D721Med (cell line): ENCODE measurements around the gene ATP6V1C2.
"Not testable (repeated sequence)": the region's sequence is repeated elsewhere in the genome, so short reads cannot be mapped to it uniquely, and the experiment has no call there.

Source experiments
- DNase-seq: peaks from one replicate; pipeline ENCODE4 v3.0.0; 2011; ENCODE audit warnings: low spot score; ENCODE audit not compliant: insufficient read length
- FAIRE-seq: peaks from 2 replicates; lab custom pipeline; 2011; peaks lifted over from hg19 to GRCh38; lab: Jason Lieb, UNC
- CTCF ChIP-seq: IDR thresholded peaks from 2 replicates; pipeline ENCODE4 v1.5.1; 2012; ENCODE audit warnings: mild to moderate bottlenecking, control low read depth; ENCODE audit not compliant: insufficient read depth; ENCODE audit errors: missing control alignments

Gene ATP6V1C2

GRCh38 chr2:10777842-10778723 lies 56.7 kb downstream of the ATP6V1C2 start:
- FAIRE-seq (no peak), DNase-seq (no peak)
- no peak for TF ChIP-seq CTCF

- FAIRE-seq: no peak
- no peak for DNase-seq
- TF ChIP-seq CTCF: no peak
Observed at GRCh38 chr2:10778724-10779115, 57.3 kb downstream of the ATP6V1C2 start.

GRCh38 chr2:10779776-10780490 lies 58.5 kb downstream of the ATP6V1C2 start:
- DNase-seq (no peak), FAIRE-seq (no peak)
- no peak for TF ChIP-seq CTCF

- no peak for TF ChIP-seq CTCF
- DNase-seq (no peak), FAIRE-seq (no peak)
Observed at GRCh38 chr2:10780491-10780820, 59.0 kb downstream of the ATP6V1C2 start.

GRCh38 chr2:10780821-10781220 lies 59.4 kb downstream of the ATP6V1C2 start:
- FAIRE-seq, DNase-seq: not testable (repeated sequence)

- DNase-seq (no peak), FAIRE-seq (no peak)
- TF ChIP-seq CTCF: no peak
Observed at GRCh38 chr2:10781746-10782145, 60.3 kb downstream of the ATP6V1C2 start.

- no peak for TF ChIP-seq CTCF
Observed at GRCh38 chr2:10783421-10783820, 62.0 kb downstream of the ATP6V1C2 start.

More at GRCh38 chr2:10783421-10783820, 62.0 kb downstream of the ATP6V1C2 start:
- no peak for DNase-seq
- FAIRE-seq: no peak
